SK-N-SH (cell line): ENCODE measurements around the gene MID2. TPM values are rescaled to one million over a fixed set of nuclear protein-coding genes. Genes with fewer than 3 reads are reported as not detected.
"Not testable (repeated sequence)": the region's sequence is repeated elsewhere in the genome, so short reads cannot be mapped to it uniquely, and the experiment has no call there.

Experiments used
- CTCF ChIA-PET: fragments of 300-600, 350-600 bp; formaldehyde crosslinking; extraction: SDS; loops from one replicate; lab custom pipeline; 2021; lab: Yijun Ruan, JAX
- POLR2A ChIA-PET: fragments of 350-600 bp; sonication (Branson Sonifier 250); formaldehyde crosslinking; extraction: SDS; loops from one replicate; lab custom pipeline; 2020; ENCODE audit warnings: antibody characterized with exemption, inconsistent platforms; lab: Yijun Ruan, JAX
- DNase-seq: peaks from one replicate; pipeline ENCODE4 v3.0.0; 2012
- H2AFZ ChIP-seq: fragments of 200-600 bp; sonication (generic); 2 replicates; pipeline ENCODE4 v1.8.1; 2016; ENCODE audit warnings: antibody characterized with exemption, mild to moderate bottlenecking, low read depth
- H3F3A ChIP-seq: fragments of 200-600 bp; sonication (generic); replicated peaks from 2 replicates; pipeline ENCODE3; 2016; ENCODE audit warnings: antibody characterized with exemption, mild to moderate bottlenecking; ENCODE audit not compliant: insufficient read depth
- H3K27ac ChIP-seq, 2 experiments: fragments of 200-500 bp in 1 of 2; fragments of 200-600 bp in 1 of 2; sonication (Bioruptor generic) in 1 of 2; sonication (generic), shearing (Covaris generic) in 1 of 2; 2 replicates each; pipeline versions ENCODE4 v1.5.1 to v1.6.1; 2014 to 2016; ENCODE audit warnings: low read depth in 2 of 2, inconsistent platforms in 1 of 2, low read length in 1 of 2, mild to moderate bottlenecking in 1 of 2, mixed read lengths in 1 of 2
- H3K27me3 ChIP-seq: fragments of 200-600 bp; sonication (generic), shearing (Covaris generic); 2 replicates; pipeline ENCODE4 v1.6.1; 2016; ENCODE audit warnings: mixed run types; ENCODE audit not compliant: insufficient read depth
- H3K36me3 ChIP-seq, 2 experiments: fragments of 200-500 bp in 1 of 2; fragments of 200-600 bp in 1 of 2; sonication (Bioruptor generic) in 1 of 2; sonication (generic) in 1 of 2; replicated peaks in 1 of 2; 2 replicates each; pipeline versions ENCODE3 to v1.5.1; 2014 to 2016; ENCODE audit warnings: low read length in 1 of 2, mild to moderate bottlenecking in 1 of 2; ENCODE audit not compliant: insufficient read depth in 2 of 2, control insufficient read depth in 1 of 2
- H3K4me1 ChIP-seq, 2 experiments: fragments of 200-500 bp in 1 of 2; fragments of 200-600 bp in 1 of 2; sonication (Bioruptor generic) in 1 of 2; sonication (generic), shearing (Covaris generic) in 1 of 2; 2 replicates each; pipeline versions ENCODE4 v1.5.1 to v1.6.1; 2014 to 2016; ENCODE audit warnings: low read depth in 1 of 2, low read length in 1 of 2, mixed run types in 1 of 2; ENCODE audit not compliant: insufficient read depth in 2 of 2, control insufficient read depth in 1 of 2
- H3K4me2 ChIP-seq: fragments of 200-600 bp; sonication (generic), shearing (Covaris generic); 2 replicates; pipeline ENCODE4 v1.6.1; 2017; ENCODE audit warnings: mixed run types
- H3K4me3 ChIP-seq, 2 experiments: fragments of 200-500 bp in 1 of 2; fragments of 200-600 bp in 1 of 2; sonication (Bioruptor generic) in 1 of 2; sonication (generic), shearing (Covaris generic) in 1 of 2; 2 replicates each; pipeline versions ENCODE4 v1.5.1 to v1.8.1; 2014 to 2016; ENCODE audit warnings: low read depth in 2 of 2, inconsistent platforms in 1 of 2, low read length in 1 of 2, mild to moderate bottlenecking in 1 of 2, mixed read lengths in 1 of 2, moderate library complexity in 1 of 2
- H3K79me2 ChIP-seq: fragments of 200-600 bp; sonication (generic); 2 replicates; pipeline ENCODE4 v1.8.1; 2017; ENCODE audit warnings: mild to moderate bottlenecking; ENCODE audit not compliant: insufficient read depth
- H3K9ac ChIP-seq: fragments of 200-600 bp; sonication (generic); 2 replicates; pipeline ENCODE4 v1.6.1; 2017; ENCODE audit warnings: mixed run types
- H3K9me2 ChIP-seq: fragments of 200-600 bp; sonication (generic); 2 replicates; pipeline ENCODE4 v1.6.1; 2017; ENCODE audit warnings: mixed run types
- H3K9me3 ChIP-seq: fragments of 200-600 bp; sonication (generic); 2 replicates; pipeline ENCODE4 v1.6.1; 2017; ENCODE audit warnings: mixed run types, mild to moderate bottlenecking, moderate library complexity
- H4K20me1 ChIP-seq: fragments of 200-600 bp; sonication (generic); 2 replicates; pipeline ENCODE4 v1.6.1; 2017; ENCODE audit warnings: mild to moderate bottlenecking, mixed run types; ENCODE audit not compliant: insufficient read depth
- CHD2 ChIP-seq: fragments of 150-350 bp; IDR thresholded peaks from 2 replicates; pipeline ENCODE4 v1.6.1; 2018; ENCODE audit warnings: low read length; ENCODE audit not compliant: partially characterized antibody
- ELF1 ChIP-seq: IDR thresholded peaks from 2 replicates; pipeline ENCODE4 v1.4.0; 2012
- FOXJ3 ChIP-seq: sonication (generic); formaldehyde crosslinking; IDR thresholded peaks from 2 replicates; pipeline ENCODE4 v1.5.1; 2020; ENCODE audit warnings: mild to moderate bottlenecking, missing genetic modification reagents
- GATA2 ChIP-seq: sonication (generic); formaldehyde crosslinking; IDR thresholded peaks from 2 replicates; pipeline ENCODE4 v1.5.0; 2020; ENCODE audit warnings: mild to moderate bottlenecking, missing genetic modification reagents
- MEF2A ChIP-seq: IDR thresholded peaks from 2 replicates; pipeline ENCODE4 v1.4.0; 2012; ENCODE audit warnings: low read depth, borderline replicate concordance
- NFIC ChIP-seq: IDR thresholded peaks from 2 replicates; pipeline ENCODE4 v1.4.0; 2012; ENCODE audit warnings: borderline replicate concordance
- POLR2AphosphoS5 ChIP-seq: IDR thresholded peaks from 2 replicates; pipeline ENCODE4 v1.6.1; 2012; ENCODE audit warnings: low read depth, low read length
- RAD21 ChIP-seq: IDR thresholded peaks from 2 replicates; pipeline ENCODE4 v1.6.1; 2012; ENCODE audit warnings: mild to moderate bottlenecking, low read length
- RFX5 ChIP-seq: IDR thresholded peaks from 2 replicates; pipeline ENCODE4 v1.6.1; 2012; ENCODE audit warnings: mild to moderate bottlenecking, improper control_type of control experiment, low read length
- TCF12 ChIP-seq: IDR thresholded peaks from 2 replicates; pipeline ENCODE4 v1.4.0; 2012
- WGBS: methylation state at CpG from one replicate; pipeline ENCODE4 v1.1.6; 2017; ENCODE audit warnings: low lambda C conversion rate; 5-methylcytosine and 5-hydroxymethylcytosine counted together
- polyA plus RNA-seq, 3 experiments: library from polyadenylated mRNA; depleted of rRNA; stranded (reverse); fragments of >200 nt; gene quantifications; 2 replicates each; pipeline ENCODE4 v1.2.3, GENCODE V29; 2012
- TF ChIP-seq, protein P1 (sequence below): IDR thresholded peaks from 2 replicates; pipeline ENCODE4 v1.4.0; 2012; ENCODE audit warnings: low read depth, borderline replicate concordance
- TF ChIP-seq, protein P2 (sequence below): IDR thresholded peaks from 2 replicates; pipeline ENCODE4 v1.6.1; 2012; ENCODE audit warnings: mild to moderate bottlenecking, low read depth, low read length, moderate library complexity
- TF ChIP-seq, protein P3 (sequence below): IDR thresholded peaks from 2 replicates; pipeline ENCODE4; 2012
- TF ChIP-seq, protein P4 (sequence below): fragments of 150-350 bp; IDR thresholded peaks from 2 replicates; pipeline ENCODE4 v1.6.1; 2017; ENCODE audit warnings: antibody characterized with exemption, low read length, low read depth, borderline replicate concordance

MID2 gene
- polyA plus RNA-seq, 1 of the 3 experiments (the other 2 are of a cell fraction) = 0.16 TPM

DNA sequence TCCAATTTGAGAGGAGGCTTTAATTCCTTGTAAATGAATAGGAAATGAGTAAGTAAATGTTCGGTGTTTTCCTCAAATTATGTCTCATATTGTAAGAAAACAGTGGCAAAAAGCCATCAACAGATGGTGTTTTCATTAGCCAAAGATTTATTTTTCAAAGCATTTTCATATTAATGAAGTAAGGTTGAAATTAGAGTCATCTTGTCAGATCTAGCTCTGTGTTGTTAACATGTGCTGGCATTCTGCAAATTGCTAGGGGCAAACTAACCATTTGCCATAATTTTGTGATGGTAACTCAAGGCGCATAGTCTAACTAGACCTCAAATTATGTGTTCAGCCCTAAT lies 24.7 kb downstream of the MID2 start (continued):
- TF ChIP-seq, protein P1, sequence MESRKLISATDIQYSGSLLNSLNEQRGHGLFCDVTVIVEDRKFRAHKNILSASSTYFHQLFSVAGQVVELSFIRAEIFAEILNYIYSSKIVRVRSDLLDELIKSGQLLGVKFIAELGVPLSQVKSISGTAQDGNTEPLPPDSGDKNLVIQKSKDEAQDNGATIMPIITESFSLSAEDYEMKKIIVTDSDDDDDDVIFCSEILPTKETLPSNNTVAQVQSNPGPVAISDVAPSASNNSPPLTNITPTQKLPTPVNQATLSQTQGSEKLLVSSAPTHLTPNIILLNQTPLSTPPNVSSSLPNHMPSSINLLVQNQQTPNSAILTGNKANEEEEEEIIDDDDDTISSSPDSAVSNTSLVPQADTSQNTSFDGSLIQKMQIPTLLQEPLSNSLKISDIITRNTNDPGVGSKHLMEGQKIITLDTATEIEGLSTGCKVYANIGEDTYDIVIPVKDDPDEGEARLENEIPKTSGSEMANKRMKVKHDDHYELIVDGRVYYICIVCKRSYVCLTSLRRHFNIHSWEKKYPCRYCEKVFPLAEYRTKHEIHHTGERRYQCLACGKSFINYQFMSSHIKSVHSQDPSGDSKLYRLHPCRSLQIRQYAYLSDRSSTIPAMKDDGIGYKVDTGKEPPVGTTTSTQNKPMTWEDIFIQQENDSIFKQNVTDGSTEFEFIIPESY = no peak
- TF ChIP-seq, all 33 proteins: peak for 0

DNA sequence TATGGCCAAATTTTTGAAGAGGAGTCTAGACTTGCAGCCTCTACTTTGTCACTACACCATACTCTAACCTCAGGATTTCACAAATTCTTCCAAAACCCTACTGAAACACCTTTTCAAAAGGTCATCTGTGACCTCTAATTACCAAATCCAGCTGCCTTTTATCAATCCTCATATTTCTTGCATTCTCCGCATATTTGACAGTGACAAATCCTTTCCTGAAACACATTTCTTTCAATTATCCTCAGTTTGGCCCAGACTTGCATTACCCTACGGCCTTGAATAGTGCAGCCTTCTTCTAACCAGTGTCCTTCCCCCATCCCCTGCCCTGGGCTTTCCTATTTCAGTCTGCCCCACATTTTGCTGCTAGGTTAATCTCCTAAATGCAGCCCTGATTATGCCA lies 25.5 kb downstream of the MID2 start:
- no peak overlapping the region for H3K4me2 ChIP-seq
- H3K9me3 ChIP-seq = no peaks in the 10 kb centered on the region
- ChIA-PET CTCF (interaction anchor here (0.8 kb wide), 1 partner anchor 23 kb away, joined by 4 read pairs; no protein-coding TSS in a partner anchor), POLR2A (no interaction called here)
- no peak for DNase-seq
- H3K79me2 ChIP-seq = no peaks in the 10 kb centered on the region
- H4K20me1 ChIP-seq = no peaks in the 10 kb centered on the region
- no peaks in the 10 kb centered on the region for H3K4me1 ChIP-seq
- H3K36me3 ChIP-seq = no peaks in the 10 kb centered on the region
- H3K27me3 ChIP-seq = 0 out of 2 replicates have a peak, but pooled peaks cover 5% of the 10 kb centered on the region
- H3K27ac ChIP-seq = no peak overlapping the region
- no peak overlapping the region for H3K9ac ChIP-seq
- TF ChIP-seq RAD21 = no peak
- TF ChIP-seq FOXJ3 (CRISPR knock-in tag) = no peak
- no peak for TF ChIP-seq GATA2 (CRISPR knock-in tag)
- no peak for TF ChIP-seq CHD2
- no peak overlapping the region for H2AFZ ChIP-seq
- H3K9me2 ChIP-seq = no peaks in the 10 kb centered on the region
- no peaks in the 10 kb centered on the region for H3F3A ChIP-seq
- no peak overlapping the region for H3K4me3 ChIP-seq
- WGBS = 8% methylated on average over 2 of the region's 2 CpGs

DNA sequence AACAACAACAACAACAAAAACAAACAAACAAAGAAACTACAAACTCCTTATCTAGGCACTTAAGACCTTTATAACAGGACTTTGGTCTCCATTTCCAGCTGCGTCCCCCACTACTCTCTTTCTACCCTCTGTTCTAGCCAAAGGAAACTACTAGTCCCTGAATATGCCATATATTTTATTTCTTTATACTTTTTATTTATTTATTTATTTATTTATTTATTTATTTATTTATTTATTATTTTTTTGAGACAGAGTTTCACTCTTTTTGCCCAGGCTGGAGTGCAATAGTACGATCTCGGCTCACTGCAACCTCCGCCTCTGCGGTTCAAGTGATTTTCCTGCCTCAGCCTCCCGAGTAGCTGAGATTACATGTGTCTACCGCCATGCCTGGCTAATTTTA lies 26.0 kb downstream of the MID2 start:
- H3K4me1 ChIP-seq, H3K36me3 ChIP-seq, H3F3A ChIP-seq, POLR2A ChIA-PET, H3K79me2 ChIP-seq, H3K9ac ChIP-seq, H2AFZ ChIP-seq, H3K9me3 ChIP-seq, H4K20me1 ChIP-seq, H3K27ac ChIP-seq, H3K9me2 ChIP-seq, H3K4me2 ChIP-seq, H3K27me3 ChIP-seq, H3K4me3 ChIP-seq, DNase-seq: not testable (repeated sequence)
- CTCF ChIA-PET = interaction anchor here (0.8 kb wide), 1 partner anchor 24 kb away, joined by 4 read pairs; no protein-coding TSS in a partner anchor
- WGBS = 58% methylated on average over 7 of the region's 7 CpGs

DNA sequence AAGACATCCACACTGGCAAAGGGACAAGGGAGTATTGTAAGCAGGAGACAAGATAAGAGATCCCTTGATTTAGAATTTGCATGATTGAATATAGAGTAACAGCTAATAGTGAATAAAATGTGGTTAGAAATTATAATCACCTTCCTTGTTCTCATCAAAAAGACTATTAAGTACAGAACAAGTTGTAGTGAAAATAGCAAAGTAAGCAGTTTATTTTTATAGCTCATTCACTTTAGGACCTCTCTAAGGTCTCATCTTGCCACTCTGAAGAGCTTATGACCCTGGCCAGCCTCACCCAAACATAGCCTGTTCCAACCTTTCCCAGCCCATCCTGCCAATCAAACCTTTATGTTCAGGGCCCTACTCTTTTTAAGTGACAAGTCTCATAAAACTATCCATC lies 30.6 kb downstream of the MID2 start:
- Histone ChIP-seq H4K20me1 (no peaks in the 10 kb centered on the region), H3K27ac (no peak overlapping the region), H3K9me2 (no peaks in the 10 kb centered on the region), H3K27me3 (no peaks in the 10 kb centered on the region), H3F3A (no peaks in the 10 kb centered on the region), H3K4me1 (no peaks in the 10 kb centered on the region), H2AFZ (no peak overlapping the region), H3K36me3 (no peaks in the 10 kb centered on the region), H3K79me2 (no peaks in the 10 kb centered on the region), H3K9me3 (no peaks in the 10 kb centered on the region)
- POLR2A ChIA-PET = no interaction called here
- no peak for DNase-seq
- TF ChIP-seq RFX5 (no peak), ELF1 (no peak), NFIC (no peak), GATA2 (CRISPR knock-in tag) (no peak), FOXJ3 (CRISPR knock-in tag) (no peak), TCF12 (no peak), MEF2A (no peak), POLR2AphosphoS5 (no peak)
- TF ChIP-seq, protein P2, sequence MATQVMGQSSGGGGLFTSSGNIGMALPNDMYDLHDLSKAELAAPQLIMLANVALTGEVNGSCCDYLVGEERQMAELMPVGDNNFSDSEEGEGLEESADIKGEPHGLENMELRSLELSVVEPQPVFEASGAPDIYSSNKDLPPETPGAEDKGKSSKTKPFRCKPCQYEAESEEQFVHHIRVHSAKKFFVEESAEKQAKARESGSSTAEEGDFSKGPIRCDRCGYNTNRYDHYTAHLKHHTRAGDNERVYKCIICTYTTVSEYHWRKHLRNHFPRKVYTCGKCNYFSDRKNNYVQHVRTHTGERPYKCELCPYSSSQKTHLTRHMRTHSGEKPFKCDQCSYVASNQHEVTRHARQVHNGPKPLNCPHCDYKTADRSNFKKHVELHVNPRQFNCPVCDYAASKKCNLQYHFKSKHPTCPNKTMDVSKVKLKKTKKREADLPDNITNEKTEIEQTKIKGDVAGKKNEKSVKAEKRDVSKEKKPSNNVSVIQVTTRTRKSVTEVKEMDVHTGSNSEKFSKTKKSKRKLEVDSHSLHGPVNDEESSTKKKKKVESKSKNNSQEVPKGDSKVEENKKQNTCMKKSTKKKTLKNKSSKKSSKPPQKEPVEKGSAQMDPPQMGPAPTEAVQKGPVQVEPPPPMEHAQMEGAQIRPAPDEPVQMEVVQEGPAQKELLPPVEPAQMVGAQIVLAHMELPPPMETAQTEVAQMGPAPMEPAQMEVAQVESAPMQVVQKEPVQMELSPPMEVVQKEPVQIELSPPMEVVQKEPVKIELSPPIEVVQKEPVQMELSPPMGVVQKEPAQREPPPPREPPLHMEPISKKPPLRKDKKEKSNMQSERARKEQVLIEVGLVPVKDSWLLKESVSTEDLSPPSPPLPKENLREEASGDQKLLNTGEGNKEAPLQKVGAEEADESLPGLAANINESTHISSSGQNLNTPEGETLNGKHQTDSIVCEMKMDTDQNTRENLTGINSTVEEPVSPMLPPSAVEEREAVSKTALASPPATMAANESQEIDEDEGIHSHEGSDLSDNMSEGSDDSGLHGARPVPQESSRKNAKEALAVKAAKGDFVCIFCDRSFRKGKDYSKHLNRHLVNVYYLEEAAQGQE = no peak
- TF ChIP-seq, protein P3, sequence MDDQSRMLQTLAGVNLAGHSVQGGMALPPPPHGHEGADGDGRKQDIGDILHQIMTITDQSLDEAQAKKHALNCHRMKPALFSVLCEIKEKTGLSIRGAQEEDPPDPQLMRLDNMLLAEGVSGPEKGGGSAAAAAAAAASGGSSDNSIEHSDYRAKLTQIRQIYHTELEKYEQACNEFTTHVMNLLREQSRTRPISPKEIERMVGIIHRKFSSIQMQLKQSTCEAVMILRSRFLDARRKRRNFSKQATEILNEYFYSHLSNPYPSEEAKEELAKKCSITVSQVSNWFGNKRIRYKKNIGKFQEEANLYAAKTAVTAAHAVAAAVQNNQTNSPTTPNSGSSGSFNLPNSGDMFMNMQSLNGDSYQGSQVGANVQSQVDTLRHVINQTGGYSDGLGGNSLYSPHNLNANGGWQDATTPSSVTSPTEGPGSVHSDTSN = no peak
- TF ChIP-seq, protein P4, sequence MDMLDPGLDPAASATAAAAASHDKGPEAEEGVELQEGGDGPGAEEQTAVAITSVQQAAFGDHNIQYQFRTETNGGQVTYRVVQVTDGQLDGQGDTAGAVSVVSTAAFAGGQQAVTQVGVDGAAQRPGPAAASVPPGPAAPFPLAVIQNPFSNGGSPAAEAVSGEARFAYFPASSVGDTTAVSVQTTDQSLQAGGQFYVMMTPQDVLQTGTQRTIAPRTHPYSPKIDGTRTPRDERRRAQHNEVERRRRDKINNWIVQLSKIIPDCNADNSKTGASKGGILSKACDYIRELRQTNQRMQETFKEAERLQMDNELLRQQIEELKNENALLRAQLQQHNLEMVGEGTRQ = no peak
- TF ChIP-seq, all 33 proteins: peak for 0
- no peak overlapping the region for H3K9ac ChIP-seq
- no peak overlapping the region for H3K4me3 ChIP-seq
- CTCF ChIA-PET = interaction anchor here (0.6 kb wide), 1 partner anchor 866 kb away, joined by 3 read pairs; no protein-coding TSS in a partner anchor
- no peak overlapping the region for H3K4me2 ChIP-seq
